H1 (cell line): ENCODE data around the gene RAB9B. TPM values are rescaled to one million over a fixed set of nuclear protein-coding genes. Genes with fewer than 3 reads are reported as not detected.

Experiments
- CTCF ChIA-PET: fragments of 300-600 bp; sonication (Branson Sonifier 250); formaldehyde crosslinking; loops from one replicate; lab custom pipeline; 2021; ENCODE audit not compliant: partially characterized antibody; lab: Charles Lee
- POLR2A ChIA-PET: fragments of 300-600 bp; sonication (Branson Sonifier 250); formaldehyde crosslinking; loops from one replicate; lab custom pipeline; 2021; ENCODE audit warnings: inconsistent platforms; ENCODE audit not compliant: partially characterized antibody; lab: Charles Lee
- DNase-seq, 2 experiments: peaks; one replicate each; pipeline versions ENCODE4 v3.0.0 to v3.0.0-alpha.2; 2010 to 2022; ENCODE audit warnings: low spot score in 2 of 2, low read depth in 1 of 2, mixed read lengths in 1 of 2
- FAIRE-seq: peaks from 2 replicates; lab custom pipeline; 2011; peaks lifted over from hg19 to GRCh38; lab: Jason Lieb, UNC
- H2AFZ ChIP-seq: 2 replicates; pipeline ENCODE4 v1.8.1; 2012; ENCODE audit warnings: low read length, inconsistent platforms
- H2AK5ac ChIP-seq: 2 replicates; pipeline ENCODE4 v1.6.1; 2013; ENCODE audit warnings: low read depth, low read length
- H2BK120ac ChIP-seq: replicated peaks from 2 replicates; pipeline ENCODE3; 2013; ENCODE audit warnings: low read depth, low read length, inconsistent platforms
- H2BK12ac ChIP-seq: 2 replicates; pipeline ENCODE4 v1.6.1; 2013; ENCODE audit warnings: low read depth, low read length
- H2BK15ac ChIP-seq: 2 replicates; pipeline ENCODE4 v1.6.1; 2013; ENCODE audit warnings: low read length
- H2BK20ac ChIP-seq: 2 replicates; pipeline ENCODE4 v1.6.1; 2013; ENCODE audit warnings: low read length
- H2BK5ac ChIP-seq: 2 replicates; pipeline ENCODE4 v1.6.1; 2013; ENCODE audit warnings: low read depth, low read length
- H3K14ac ChIP-seq: 2 replicates; pipeline ENCODE4 v1.6.1; 2013; ENCODE audit warnings: inconsistent platforms; ENCODE audit not compliant: insufficient read length
- H3K18ac ChIP-seq: 2 replicates; pipeline ENCODE4 v1.6.1; 2013; ENCODE audit warnings: low read length; ENCODE audit errors: extremely low read depth
- H3K23ac ChIP-seq: 2 replicates; pipeline ENCODE4 v1.6.1; 2013; ENCODE audit warnings: inconsistent platforms; ENCODE audit not compliant: insufficient read length
- H3K23me2 ChIP-seq: 2 replicates; pipeline ENCODE4 v1.6.1; 2013; ENCODE audit warnings: low read depth, low read length
- H3K27ac ChIP-seq: 2 replicates; pipeline ENCODE4 v1.6.1; 2011; ENCODE audit warnings: low read depth, low read length, inconsistent platforms
- H3K27me3 ChIP-seq, 4 experiments: replicated peaks in 1 of 4; 1 replicate in 1 of 4; 2 replicates in 3 of 4; pipeline versions ENCODE4 v1.6.1 to v1.8.1; 2011 to 2013; ENCODE audit warnings: low read length in 3 of 4, mild to moderate bottlenecking in 3 of 4, inconsistent platforms in 2 of 4, mixed read lengths in 2 of 4, moderate library complexity in 1 of 4; ENCODE audit not compliant: control insufficient read depth in 3 of 4, insufficient read depth in 3 of 4; ENCODE audit errors: extremely low read depth in 1 of 4
- H3K36me3 ChIP-seq, 4 experiments: 2 replicates each; pipeline versions ENCODE4 v1.6.1 to v1.8.1; 2011 to 2013; ENCODE audit warnings: mild to moderate bottlenecking in 4 of 4, low read length in 3 of 4, moderate library complexity in 2 of 4, control low read depth in 1 of 4, inconsistent platforms in 1 of 4; ENCODE audit not compliant: insufficient read depth in 4 of 4, control insufficient read depth in 2 of 4
- H3K4ac ChIP-seq: replicated peaks from 2 replicates; pipeline ENCODE3; 2013; ENCODE audit warnings: low read length, low read depth, mixed read lengths, inconsistent platforms; ENCODE audit not compliant: insufficient read length
- H3K4me1 ChIP-seq, 4 experiments: replicated peaks in 1 of 4; 1 replicate in 1 of 4; 2 replicates in 3 of 4; pipeline versions ENCODE4 v1.6.1 to v1.8.1; 2011 to 2013; ENCODE audit warnings: low read length in 3 of 4, inconsistent platforms in 2 of 4, mixed read lengths in 1 of 4; ENCODE audit not compliant: insufficient read depth in 4 of 4, control insufficient read depth in 3 of 4
- H3K4me2 ChIP-seq, 2 experiments: 2 replicates each; pipeline versions ENCODE4 v1.6.1 to v1.8.1; 2011 to 2013; ENCODE audit warnings: low read depth in 2 of 2, low read length in 2 of 2, control low read depth in 1 of 2, inconsistent platforms in 1 of 2, mild to moderate bottlenecking in 1 of 2; ENCODE audit not compliant: insufficient read depth in 1 of 2
- H3K4me3 ChIP-seq, 4 experiments: fragments of 200-600, 300-600 bp in 1 of 4; sonication (generic), shearing (Covaris generic), sonication (Bioruptor Twin) in 1 of 4; 2 replicates each; pipeline versions ENCODE4 v1.5.1 to v1.8.1; 2011 to 2016; ENCODE audit warnings: low read length in 4 of 4, low read depth in 3 of 4, control low read depth in 2 of 4, inconsistent platforms in 2 of 4, mild to moderate bottlenecking in 2 of 4, mixed read lengths in 1 of 4, moderate library complexity in 1 of 4; ENCODE audit not compliant: insufficient read depth in 2 of 4; ENCODE audit errors: extremely low read depth in 1 of 4
- H3K56ac ChIP-seq: replicated peaks from 2 replicates; pipeline ENCODE3; 2013; ENCODE audit warnings: low read depth, mild to moderate bottlenecking, mixed read lengths, low read length, inconsistent platforms; ENCODE audit not compliant: insufficient read length
- H3K79me1 ChIP-seq: 2 replicates; pipeline ENCODE4 v1.6.1; 2013; ENCODE audit warnings: low read depth, low read length, control low read depth
- H3K79me2 ChIP-seq, 2 experiments: 2 replicates each; pipeline versions ENCODE4 v1.6.1 to v1.8.1; 2012 to 2013; ENCODE audit warnings: low read length in 2 of 2, mild to moderate bottlenecking in 2 of 2, inconsistent platforms in 1 of 2; ENCODE audit not compliant: insufficient read depth in 2 of 2, control insufficient read depth in 1 of 2
- H3K9ac ChIP-seq, 4 experiments: replicated peaks in 1 of 4; 1 replicate in 1 of 4; 2 replicates in 3 of 4; pipeline versions ENCODE4 v1.6.1 to v1.8.1; 2011 to 2013; ENCODE audit warnings: low read depth in 3 of 4, low read length in 3 of 4, control low read depth in 2 of 4, mild to moderate bottlenecking in 2 of 4, moderate library complexity in 2 of 4, inconsistent platforms in 1 of 4; ENCODE audit errors: extremely low read depth in 1 of 4
- H3K9me3 ChIP-seq, 2 experiments: 2 replicates each; pipeline versions ENCODE4 v1.6.1 to v1.8.1; 2012 to 2013; ENCODE audit warnings: mild to moderate bottlenecking in 2 of 2, moderate library complexity in 2 of 2, control low read depth in 1 of 2, inconsistent platforms in 1 of 2, low read depth in 1 of 2, low read length in 1 of 2, mixed read lengths in 1 of 2; ENCODE audit not compliant: insufficient read depth in 2 of 2
- H4K20me1 ChIP-seq, 2 experiments: replicated peaks in 1 of 2; 2 replicates each; pipeline versions ENCODE3 to v1.8.1; 2011 to 2013; ENCODE audit warnings: inconsistent platforms in 2 of 2, low read length in 2 of 2, mild to moderate bottlenecking in 1 of 2; ENCODE audit not compliant: insufficient read depth in 2 of 2, control insufficient read depth in 1 of 2
- H4K5ac ChIP-seq: 2 replicates; pipeline ENCODE4 v1.6.1; 2013; ENCODE audit warnings: low read length, low read depth, mixed read lengths, inconsistent platforms; ENCODE audit not compliant: insufficient read length
- H4K8ac ChIP-seq: 2 replicates; pipeline ENCODE4 v1.8.0; 2013; ENCODE audit warnings: mild to moderate bottlenecking, moderate library complexity, low read length, inconsistent platforms; ENCODE audit not compliant: insufficient read depth; ENCODE audit errors: extremely low read depth
- H4K91ac ChIP-seq: replicated peaks from 2 replicates; pipeline ENCODE3; 2013; ENCODE audit warnings: low read length, mixed read lengths, inconsistent platforms; ENCODE audit not compliant: insufficient read length
- CHD1 ChIP-seq: IDR thresholded peaks from 2 replicates; pipeline ENCODE4 v1.6.1; 2012; ENCODE audit warnings: low read depth, low read length, improper control_type of control experiment
- EP300 ChIP-seq, 2 experiments: IDR thresholded peaks; 1 replicate in 1 of 2; 2 replicates in 1 of 2; pipeline ENCODE4 v1.6.1; 2011 to 2012; ENCODE audit warnings: low read depth in 2 of 2, low read length in 2 of 2, mild to moderate bottlenecking in 2 of 2, borderline replicate concordance in 1 of 2, inconsistent platforms in 1 of 2, moderate library complexity in 1 of 2
- HDAC2 ChIP-seq, 2 experiments: fragments of 300-600 bp in 1 of 2; sonication (generic) in 1 of 2; IDR thresholded peaks; 2 replicates each; pipeline ENCODE4 v1.6.1; 2011 to 2012; ENCODE audit warnings: low read depth in 2 of 2, low read length in 2 of 2, mild to moderate bottlenecking in 2 of 2, moderate library complexity in 2 of 2, borderline replicate concordance in 1 of 2, inconsistent platforms in 1 of 2
- MAFK ChIP-seq: IDR thresholded peaks from 2 replicates; pipeline ENCODE4 v1.6.1; 2012; ENCODE audit warnings: low read depth, mild to moderate bottlenecking, improper control_type of control experiment, low read length
- NRF1 ChIP-seq: IDR thresholded peaks from 2 replicates; pipeline ENCODE4 v1.6.1; 2011; ENCODE audit warnings: mild to moderate bottlenecking, low read depth, low read length, improper control_type of control experiment
- RBBP5 ChIP-seq: IDR thresholded peaks from 2 replicates; pipeline ENCODE4 v1.7.1; 2012; ENCODE audit warnings: low read depth, mild to moderate bottlenecking, inconsistent platforms, low read length, moderate library complexity, borderline replicate concordance
- RNF2 ChIP-seq: fragments of 200-900, 300-1000 bp; sonication (generic); IDR thresholded peaks from 2 replicates; pipeline ENCODE4 v1.7.1; 2016; ENCODE audit warnings: borderline replicate concordance, low read depth, mild to moderate bottlenecking, antibody characterized with exemption, low read length; ENCODE audit not compliant: poor library complexity, severe bottlenecking; ENCODE audit errors: missing control alignments
- SAP30 ChIP-seq: fragments of 300-600 bp; sonication (generic); IDR thresholded peaks from 2 replicates; pipeline ENCODE4 v1.7.1; 2012; ENCODE audit warnings: low read length, moderate library complexity, mild to moderate bottlenecking, inconsistent platforms; ENCODE audit not compliant: insufficient read depth, insufficient replicate concordance
- SIRT6 ChIP-seq: IDR thresholded peaks from one replicate; pipeline ENCODE4 v1.7.1; 2012; ENCODE audit warnings: low read length, inconsistent platforms
- SIX5 ChIP-seq: IDR thresholded peaks from 2 replicates; pipeline ENCODE4 v1.6.1; 2011; ENCODE audit warnings: mild to moderate bottlenecking, low read depth, low read length
- TAF7 ChIP-seq: optimal IDR thresholded peaks from 2 replicates; pipeline ENCODE3; 2011; ENCODE audit warnings: low read depth, mild to moderate bottlenecking, inconsistent platforms, low read length, moderate library complexity, borderline replicate concordance
- YY1 ChIP-seq: IDR thresholded peaks from 2 replicates; pipeline ENCODE4 v1.6.1; 2011; ENCODE audit warnings: low read depth, mild to moderate bottlenecking, low read length
- WGBS, 2 experiments: shearing (Covaris generic) in 1 of 2; methylation state at CpG; one replicate each; pipeline versions ENCODE4 v1.1.6 to v1.1.7; 2013 to 2015; ENCODE audit warnings: low lambda C conversion rate in 2 of 2, mixed read lengths in 2 of 2, inconsistent platforms in 1 of 2, low coverage in 1 of 2, missing lambda C conversion rate in 1 of 2; ENCODE audit not compliant: insufficient replicate concordance in 2 of 2, insufficient coverage in 1 of 2, insufficient read length in 1 of 2; ENCODE audit errors: extremely low coverage in 1 of 2, missing lambda C conversion rate in 1 of 2; 5-methylcytosine and 5-hydroxymethylcytosine counted together
- polyA plus RNA-seq, 7 experiments: library from polyadenylated mRNA; depleted of rRNA in 3 of 7; stranded (reverse) in 5 of 7; unstranded in 2 of 7; fragments of >200 nt in 5 of 7; fragments of 200-250 nt in 2 of 7; gene quantifications; 1 replicate in 5 of 7; 2 replicates in 1 of 7; 4 replicates in 1 of 7; pipeline versions ENCODE4 v1.2.1 to v1.2.3, GENCODE V29; 2011 to 2013; ENCODE audit warnings: missing spikeins in 2 of 7, mixed read lengths in 2 of 7
- total RNA-seq: library from RNA; stranded (reverse); fragmentation: NEBNext Ultra II Directional; extraction: Animal tissue kit (Norgen Biotek cat#: 25700); gene quantifications from 2 replicates; pipeline ENCODE4 v1.2.1, GENCODE V29; 2021

Gene RAB9B
- total and polyA plus RNA-seq, 2 of the 8 experiments (the other 6 are each of a cell fraction or from before 2014, with no cell fraction given) = 0.26 to 0.56 TPM

DNA sequence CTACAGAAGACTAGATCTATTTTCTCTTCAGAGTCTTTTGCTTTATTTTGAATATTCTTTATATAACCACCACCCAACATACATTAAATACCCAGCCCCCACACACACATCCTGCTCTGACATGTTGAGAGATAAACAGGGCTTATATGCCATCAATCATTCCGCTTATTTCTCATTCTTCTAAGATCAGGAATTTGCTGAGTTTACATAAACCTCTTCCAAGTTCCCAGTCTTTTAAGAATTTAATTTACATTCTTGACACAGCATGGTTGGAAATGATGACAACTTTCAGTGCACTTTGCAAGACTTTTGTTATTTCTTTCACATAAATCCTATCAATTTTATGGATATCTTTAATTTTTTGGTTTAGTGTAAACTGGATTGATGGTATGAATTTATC is 17.5 kb upstream of the RAB9B start:
- no peak overlapping the region for H2AFZ ChIP-seq

More for the DNA sequence above, 17.5 kb upstream of the RAB9B start:
- no peak overlapping the region for H3K18ac ChIP-seq
- CTCF ChIA-PET = interaction anchor here (1.1 kb wide), 1 partner anchor 10 kb away, joined by 5 read pairs; no protein-coding TSS in a partner anchor
- no peak overlapping the region for H4K5ac ChIP-seq
- no peak for TF ChIP-seq SIX5
- no peak for TF ChIP-seq SIRT6
- TF ChIP-seq HDAC2 (IDR thresholded peaks at IDR 0.05; ENCODE audit: borderline replicate concordance in 1 of 2, low read depth in 2 of 2, low read length in 2 of 2) = no peak
- no peak for TF ChIP-seq CHD1
- TF ChIP-seq TAF7 = no peak
- TF ChIP-seq RBBP5 = no peak
- no peak for TF ChIP-seq SAP30
- TF ChIP-seq MAFK = no peak
- TF ChIP-seq NRF1 = no peak
- no peak for TF ChIP-seq YY1
- TF ChIP-seq EP300 (IDR thresholded peaks at IDR 0.05; ENCODE audit: borderline replicate concordance in 1 of 2, low read depth in 2 of 2, low read length in 2 of 2) = no peak
- TF ChIP-seq RNF2 = no peak
- no peak overlapping the region for H3K9ac ChIP-seq
- no peak overlapping the region for H2BK5ac ChIP-seq
- no peak overlapping the region for H4K91ac ChIP-seq
- H3K27ac ChIP-seq = no peak overlapping the region
- H3K9me3 ChIP-seq = no peaks in the 10 kb centered on the region
- POLR2A ChIA-PET = no interaction called here
- H2AK5ac ChIP-seq = no peak overlapping the region
- no peaks in the 10 kb centered on the region for H3K27me3 ChIP-seq
- H3K14ac ChIP-seq = no peak overlapping the region
- WGBS, 2 experiments = 89% methylated on average over 1 of the region's 1 CpG; no CpG with 5 or more reads in 1 of the 2 experiments
- no peak overlapping the region for H3K4me2 ChIP-seq
- H3K4me1 ChIP-seq = no peaks in the 10 kb centered on the region
- no peak overlapping the region for H2BK120ac ChIP-seq
- no peaks in the 10 kb centered on the region for H3K23me2 ChIP-seq
- H2BK12ac ChIP-seq = no peak overlapping the region
- H3K23ac ChIP-seq = no peak overlapping the region
- no peak overlapping the region for H2BK20ac ChIP-seq
- no peak overlapping the region for H3K4me3 ChIP-seq
- FAIRE-seq (no peak), DNase-seq (no peak)
- no peaks in the 10 kb centered on the region for H3K79me2 ChIP-seq
- H2BK15ac ChIP-seq = no peak overlapping the region
- H3K4ac ChIP-seq = no peak overlapping the region
- H3K79me1 ChIP-seq = no peaks in the 10 kb centered on the region
- H3K36me3 ChIP-seq = no peaks in the 10 kb centered on the region
- no peak overlapping the region for H3K56ac ChIP-seq
- H4K20me1 ChIP-seq = no peaks in the 10 kb centered on the region
- no peak overlapping the region for H4K8ac ChIP-seq
